Thymus (tissue), 11 donors: ENCODE data around the gene RUFY3. TPM values are rescaled to one million over a fixed set of nuclear protein-coding genes. Genes with fewer than 3 reads are reported as not detected.
"Not testable (repeated sequence)": the region's sequence is repeated elsewhere in the genome, so short reads cannot be mapped to it uniquely, and the experiment has no call there.

Experiments
- DNase-seq, 9 donors: peaks; one replicate each; pipeline ENCODE4 v3.0.0-alpha.2; 2013; ENCODE audit warnings: low spot score in 9 of 9, low read depth in 6 of 9, missing footprints in 1 of 9
- H3K27ac ChIP-seq, 2 donors: one replicate each; pipeline ENCODE4 v1.5.1; 2013; ENCODE audit warnings: control low read depth in 1 of 2, low read depth in 1 of 2, low read length in 1 of 2, mild to moderate bottlenecking in 1 of 2, moderate library complexity in 1 of 2
- H3K27me3 ChIP-seq, 2 donors: one replicate each; pipeline ENCODE4 v1.5.1; 2013; ENCODE audit warnings: low read length in 1 of 2; ENCODE audit not compliant: control insufficient read depth in 2 of 2, insufficient read depth in 1 of 2
- H3K36me3 ChIP-seq, 2 donors: one replicate each; pipeline ENCODE4 v1.5.1; 2013; ENCODE audit warnings: low read length in 1 of 2, mild to moderate bottlenecking in 1 of 2, moderate library complexity in 1 of 2; ENCODE audit not compliant: control insufficient read depth in 2 of 2, insufficient read depth in 2 of 2
- H3K4me1 ChIP-seq, 2 donors: one replicate each; pipeline ENCODE4 v1.5.1; 2013; ENCODE audit warnings: low read length in 2 of 2; ENCODE audit not compliant: control insufficient read depth in 2 of 2, insufficient read depth in 2 of 2
- H3K4me3 ChIP-seq, 2 donors: one replicate each; pipeline ENCODE4 v1.5.1; 2013; ENCODE audit warnings: low read length in 2 of 2, control low read depth in 1 of 2, mild to moderate bottlenecking in 1 of 2
- H3K9me3 ChIP-seq, 2 donors: one replicate each; pipeline ENCODE4 v1.5.1; 2013; ENCODE audit warnings: low read length in 1 of 2, mild to moderate bottlenecking in 1 of 2; ENCODE audit not compliant: control insufficient read depth in 2 of 2, insufficient read depth in 1 of 2
- WGBS: extraction: QIAGEN DNeasy Blood & Tissue Kit; methylation state at CpG from one replicate; pipeline ENCODE4 v1.1.7; 2013; 5-methylcytosine and 5-hydroxymethylcytosine counted together
- polyA plus RNA-seq: library from polyadenylated mRNA; stranded (reverse); fragments of 200-250 nt; gene quantifications from one replicate; pipeline ENCODE4 v1.2.3, GENCODE V29; 2013
- total RNA-seq: library from RNA; stranded (reverse); fragments of 120-200 nt; gene quantifications from one replicate; pipeline ENCODE4 v1.2.4, GENCODE V29; 2013
- donor health status: healthy.

The RUFY3 gene
- total and polyA plus RNA-seq, 2 donors = 37.3 to 75.3 TPM

GRCh38 chr4:70687392-70687791 lies 34.4 kb upstream of the RUFY3 start:
- DNase-seq = no peak
- Histone ChIP-seq H3K36me3 (peaks cover 0 to 23% of the 10 kb centered on the region in 2 donors), H3K9me3 (no peaks in the 10 kb centered on the region), H3K27me3 (no peaks in the 10 kb centered on the region), H3K4me1 (peaks cover 20 to 31% of the 10 kb centered on the region in 2 donors), H3K27ac (peak overlapping the region; percentile 91 to 98), H3K4me3 (peak overlapping the region; percentile 65 to 98)
- whole genome bisulfite sequencing = 79% methylated on average over 13 of the region's 13 CpGs

DNA sequence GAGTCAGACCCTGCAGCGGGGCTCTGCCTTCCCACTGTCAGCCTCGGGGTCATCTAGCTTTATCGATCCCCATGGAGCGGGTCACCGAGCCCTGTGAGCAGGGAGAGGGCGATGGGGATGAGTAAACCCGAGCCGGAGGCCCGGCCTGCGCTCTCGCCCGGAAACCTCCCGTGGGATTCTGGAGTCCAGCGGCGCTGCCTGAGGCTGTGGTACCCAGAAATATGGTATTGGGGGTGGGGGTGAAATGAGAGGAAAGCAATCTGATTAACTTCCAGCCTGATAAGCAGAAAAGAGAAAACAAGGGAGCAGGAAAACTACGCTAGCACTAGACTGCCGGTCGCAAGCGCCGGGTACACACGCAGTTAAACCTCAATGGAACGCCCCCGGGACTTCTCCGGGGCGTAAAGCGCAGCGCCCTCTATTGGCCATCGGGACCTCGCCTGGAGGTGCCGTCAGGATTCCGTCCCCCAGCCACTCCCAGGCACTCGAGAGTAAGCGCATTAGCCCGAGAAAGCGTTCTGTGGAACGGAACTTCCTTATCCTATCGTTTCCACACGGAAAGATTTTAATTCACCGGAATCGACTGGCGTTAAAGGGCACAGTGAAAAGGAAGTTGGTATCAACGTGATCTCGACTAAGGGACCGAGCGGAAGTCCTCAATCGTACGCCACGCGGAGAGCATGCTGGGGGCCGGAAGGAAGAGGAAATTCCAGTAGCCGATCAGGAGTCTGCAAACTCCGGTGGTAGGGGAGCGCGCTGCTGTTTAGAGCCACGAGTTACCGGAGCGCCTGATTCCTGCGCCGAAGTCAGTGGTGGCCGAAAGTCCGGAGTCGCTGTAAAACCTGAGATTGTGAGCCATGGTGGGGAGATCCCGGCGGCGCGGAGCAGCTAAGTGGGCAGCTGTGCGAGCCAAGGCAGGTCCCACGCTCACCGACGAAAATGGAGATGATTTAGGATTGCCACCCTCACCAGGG lies 33.7 kb upstream of the RUFY3 start, which contains the start of gene UTP3:
Gene UTP3 (plus strand): TSS at position 712 of the 974 bp plus-strand sequence. CDS start 146 bp downstream, at position 858.
- no peaks in the 10 kb centered on the region for H3K9me3 ChIP-seq
- H3K4me1 ChIP-seq = peaks cover 20 to 31% of the 10 kb centered on the region in 2 donors

GRCh38 chr4:70688795-70689231 lies 33.0 kb upstream of the RUFY3 start:
- Histone ChIP-seq H3K4me3 (peak overlapping the region; percentile 65 to 98), H3K27ac (peak overlapping the region; percentile 91 to 98), H3K27me3 (no peaks in the 10 kb centered on the region), H3K9me3 (no peaks in the 10 kb centered on the region), H3K4me1 (peaks cover 20 to 31% of the 10 kb centered on the region in 2 donors), H3K36me3 (peaks cover 0 to 33% of the 10 kb centered on the region in 2 donors)
- DNase-seq = no peak
- 2% methylated on average over 19 of the region's 19 CpGs for WGBS

More for the DNA sequence above, 33.7 kb upstream of the RUFY3 start, which contains the start of gene UTP3:
- peak; percentile 90 to 98 (median 94) for DNase-seq
- WGBS = under 1% methylated on average over 70 of the region's 70 CpGs
- H3K36me3 ChIP-seq = peaks cover 0 to 29% of the 10 kb centered on the region in 2 donors
- peak within 1 kb of the TSS; percentile 65 to 98 for H3K4me3 ChIP-seq
- H3K27ac ChIP-seq = peak within 1 kb of the TSS; percentile 91 to 98
- H3K27me3 ChIP-seq = no peaks in the 10 kb centered on the region

DNA sequence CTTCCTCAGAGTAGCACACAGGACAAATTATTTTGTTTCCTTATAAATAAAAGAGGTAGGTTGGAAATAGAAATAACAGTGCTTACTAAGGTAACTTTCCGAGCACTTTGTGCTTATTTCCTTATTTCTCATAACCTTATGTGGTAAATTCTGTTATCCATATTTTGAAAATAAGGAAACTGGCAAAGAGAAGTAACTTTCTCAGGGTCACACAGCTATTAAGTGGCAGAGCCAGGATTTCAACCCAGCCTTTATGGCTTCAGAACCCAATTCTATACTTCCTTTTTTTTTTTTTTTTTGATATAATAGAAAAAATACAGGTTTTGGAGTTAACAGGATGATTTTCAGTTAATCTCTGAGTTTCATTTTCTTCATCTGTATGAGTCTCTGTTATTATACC lies 30.1 kb upstream of the RUFY3 start:
- Histone ChIP-seq H3K4me1 (peaks cover 20 to 28% of the 10 kb centered on the region in 2 donors), H3K9me3 (no peaks in the 10 kb centered on the region), H3K4me3 (no peak overlapping the region), H3K27me3 (no peaks in the 10 kb centered on the region), H3K36me3 (peaks cover 0 to 45% of the 10 kb centered on the region in 2 donors), H3K27ac (no peak overlapping the region)
- DNase-seq = no peak
- WGBS = 64% methylated on average over 1 of the region's 1 CpG

GRCh38 chr4:70694633-70695032 lies 27.1 kb upstream of the RUFY3 start:
- not testable (repeated sequence) for H3K9me3 ChIP-seq, DNase-seq, H3K4me3 ChIP-seq, H3K27me3 ChIP-seq, H3K27ac ChIP-seq
- WGBS = 97% methylated on average over 7 of the region's 7 CpGs
- Histone ChIP-seq H3K36me3 (peaks cover 0 to 43% of the 10 kb centered on the region in 2 donors), H3K4me1 (peaks cover 9 to 12% of the 10 kb centered on the region in 2 donors)

DNA sequence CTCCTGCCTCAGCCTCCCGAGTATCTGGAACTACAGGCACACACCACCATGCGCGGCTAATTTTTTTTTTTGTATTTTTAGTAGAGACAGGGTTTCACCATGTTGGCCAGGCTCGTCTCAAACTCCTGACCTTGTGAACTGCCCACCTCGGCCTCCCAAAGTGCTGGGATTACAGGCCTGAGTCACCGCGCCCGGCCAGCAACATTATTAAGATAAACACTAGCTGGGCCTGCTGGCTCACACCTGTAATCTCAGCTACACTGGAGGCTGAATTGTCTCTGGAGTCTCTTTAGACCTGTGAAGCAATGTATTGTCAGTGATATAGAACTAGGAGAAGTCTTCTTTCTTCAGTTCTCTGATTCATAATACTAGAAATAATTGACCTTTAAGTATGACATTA lies 23.3 kb upstream of the RUFY3 start:
- H3K27me3 ChIP-seq, H3K9me3 ChIP-seq, H3K27ac ChIP-seq, H3K4me1 ChIP-seq, H3K4me3 ChIP-seq, DNase-seq: not testable (repeated sequence)
- H3K36me3 ChIP-seq = peaks cover 0 to 13% of the 10 kb centered on the region in 2 donors
- 98% methylated on average over 8 of the region's 8 CpGs for WGBS

- H3K36me3 ChIP-seq = peaks cover 0 to 5% of the 10 kb centered on the region in 2 donors
- H3K4me1 ChIP-seq = peaks cover 0 to 2% of the 10 kb centered on the region in 2 donors
- H3K27me3 ChIP-seq = no peaks in the 10 kb centered on the region
- DNase-seq = no peak
- H3K4me3 ChIP-seq = no peak overlapping the region
- no peaks in the 10 kb centered on the region for H3K9me3 ChIP-seq
- WGBS = 97% methylated on average over 5 of the region's 5 CpGs
- H3K27ac ChIP-seq = no peak overlapping the region
Measured at GRCh38 chr4:70700712-70701111, 21.1 kb upstream of the RUFY3 start.

- peaks cover 0 to 7% of the 10 kb centered on the region in 2 donors for H3K4me1 ChIP-seq
- H3K36me3 ChIP-seq = no peaks in the 10 kb centered on the region
- H3K4me3 ChIP-seq = no peak overlapping the region
- no peaks in the 10 kb centered on the region for H3K9me3 ChIP-seq
- WGBS = 96% methylated on average over 1 of the region's 1 CpG
- no peak for DNase-seq
- H3K27ac ChIP-seq = no peak overlapping the region
- no peaks in the 10 kb centered on the region for H3K27me3 ChIP-seq
Measured at GRCh38 chr4:70701271-70701670, 20.5 kb upstream of the RUFY3 start.

- H3K9me3 ChIP-seq, H3K27ac ChIP-seq, DNase-seq, H3K4me3 ChIP-seq, H3K36me3 ChIP-seq, H3K27me3 ChIP-seq: not testable (repeated sequence)
- WGBS = 89% methylated on average over 2 of the region's 2 CpGs
- H3K4me1 ChIP-seq = peaks cover 7 to 16% of the 10 kb centered on the region in 2 donors
Measured at GRCh38 chr4:70702592-70702991, 19.2 kb upstream of the RUFY3 start.
